MM.1S (cell line): Measurements from ENCODE around the gene PTTG1IP2.

Experiments
- EZH2 ChIP-seq: fragments of 300-600 bp; sonication (generic); optimal IDR thresholded peaks from 2 replicates; pipeline ENCODE3; 2017; ENCODE audit warnings: low read depth, mild to moderate bottlenecking, antibody characterized with exemption, low read length, mixed read lengths
- EZH2phosphoT487 ChIP-seq: fragments of 300-600 bp; sonication (generic); IDR thresholded peaks from 2 replicates; pipeline ENCODE4 v1.6.1; 2018; ENCODE audit warnings: antibody characterized with exemption, low read length
- TF ChIP-seq, protein P1 (sequence below): fragments of 300-600 bp; sonication (generic); IDR thresholded peaks from 2 replicates; pipeline ENCODE4 v1.5.1; 2016; ENCODE audit warnings: antibody characterized with exemption, low read length, mixed read lengths

DNA sequence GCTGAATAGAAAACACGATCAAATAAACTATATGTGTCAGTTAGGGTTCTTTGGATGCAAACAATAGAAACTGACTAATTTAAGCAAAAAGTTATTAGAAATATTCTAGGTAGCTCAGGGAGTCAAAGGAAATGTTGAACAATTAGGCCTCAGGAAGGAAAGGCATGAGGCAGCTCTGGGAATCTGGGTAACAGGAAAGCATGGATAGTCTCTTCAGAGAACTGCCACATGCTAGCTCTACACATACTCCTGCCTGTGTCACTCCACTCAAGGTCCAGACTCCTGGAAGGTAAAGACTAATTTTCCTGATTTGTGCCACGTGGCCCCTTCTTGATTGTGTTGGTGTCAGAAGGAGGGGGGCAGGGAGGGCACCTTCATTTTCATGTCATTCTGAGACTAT is 23.8 kb upstream of the PTTG1IP2 start:
- TF ChIP-seq, protein P1, sequence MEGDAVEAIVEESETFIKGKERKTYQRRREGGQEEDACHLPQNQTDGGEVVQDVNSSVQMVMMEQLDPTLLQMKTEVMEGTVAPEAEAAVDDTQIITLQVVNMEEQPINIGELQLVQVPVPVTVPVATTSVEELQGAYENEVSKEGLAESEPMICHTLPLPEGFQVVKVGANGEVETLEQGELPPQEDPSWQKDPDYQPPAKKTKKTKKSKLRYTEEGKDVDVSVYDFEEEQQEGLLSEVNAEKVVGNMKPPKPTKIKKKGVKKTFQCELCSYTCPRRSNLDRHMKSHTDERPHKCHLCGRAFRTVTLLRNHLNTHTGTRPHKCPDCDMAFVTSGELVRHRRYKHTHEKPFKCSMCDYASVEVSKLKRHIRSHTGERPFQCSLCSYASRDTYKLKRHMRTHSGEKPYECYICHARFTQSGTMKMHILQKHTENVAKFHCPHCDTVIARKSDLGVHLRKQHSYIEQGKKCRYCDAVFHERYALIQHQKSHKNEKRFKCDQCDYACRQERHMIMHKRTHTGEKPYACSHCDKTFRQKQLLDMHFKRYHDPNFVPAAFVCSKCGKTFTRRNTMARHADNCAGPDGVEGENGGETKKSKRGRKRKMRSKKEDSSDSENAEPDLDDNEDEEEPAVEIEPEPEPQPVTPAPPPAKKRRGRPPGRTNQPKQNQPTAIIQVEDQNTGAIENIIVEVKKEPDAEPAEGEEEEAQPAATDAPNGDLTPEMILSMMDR: no peak
- TF ChIP-seq EZH2 (no peak), EZH2phosphoT487 (no peak)
